Epithelial cell of proximal tubule (primary cell): ENCODE data around the gene TTYH1. TPM values are rescaled to one million over a fixed set of nuclear protein-coding genes. Genes with fewer than 3 reads are reported as not detected.

Experiments used
- DNase-seq: peaks from one replicate; pipeline ENCODE4 v3.0.0-alpha.2; 2011; ENCODE audit warnings: low read depth
- H3K4me3 ChIP-seq: 2 replicates; pipeline ENCODE4 v1.5.1; 2011; ENCODE audit warnings: low read depth, mild to moderate bottlenecking, low read length
- CTCF ChIP-seq: conservative IDR thresholded peaks from 2 replicates; pipeline ENCODE4 v1.5.1; 2012; ENCODE audit warnings: low read depth, mild to moderate bottlenecking, low read length
- total RNA-seq: library from RNA; depleted of rRNA; stranded (reverse); fragments of >200 nt; gene quantifications from 2 replicates; pipeline ENCODE4 v1.2.3, GENCODE V29; 2015

Gene TTYH1
- total RNA-seq, 1 donor from 2014 or later, result 3.6 TPM

GRCh38 chr19:54453921-54454780, 38.9 kb downstream of the TTYH1 start:
- no peak overlapping the region for H3K4me3 ChIP-seq
- no peak for DNase-seq
- TF ChIP-seq CTCF, result no peak

DNA sequence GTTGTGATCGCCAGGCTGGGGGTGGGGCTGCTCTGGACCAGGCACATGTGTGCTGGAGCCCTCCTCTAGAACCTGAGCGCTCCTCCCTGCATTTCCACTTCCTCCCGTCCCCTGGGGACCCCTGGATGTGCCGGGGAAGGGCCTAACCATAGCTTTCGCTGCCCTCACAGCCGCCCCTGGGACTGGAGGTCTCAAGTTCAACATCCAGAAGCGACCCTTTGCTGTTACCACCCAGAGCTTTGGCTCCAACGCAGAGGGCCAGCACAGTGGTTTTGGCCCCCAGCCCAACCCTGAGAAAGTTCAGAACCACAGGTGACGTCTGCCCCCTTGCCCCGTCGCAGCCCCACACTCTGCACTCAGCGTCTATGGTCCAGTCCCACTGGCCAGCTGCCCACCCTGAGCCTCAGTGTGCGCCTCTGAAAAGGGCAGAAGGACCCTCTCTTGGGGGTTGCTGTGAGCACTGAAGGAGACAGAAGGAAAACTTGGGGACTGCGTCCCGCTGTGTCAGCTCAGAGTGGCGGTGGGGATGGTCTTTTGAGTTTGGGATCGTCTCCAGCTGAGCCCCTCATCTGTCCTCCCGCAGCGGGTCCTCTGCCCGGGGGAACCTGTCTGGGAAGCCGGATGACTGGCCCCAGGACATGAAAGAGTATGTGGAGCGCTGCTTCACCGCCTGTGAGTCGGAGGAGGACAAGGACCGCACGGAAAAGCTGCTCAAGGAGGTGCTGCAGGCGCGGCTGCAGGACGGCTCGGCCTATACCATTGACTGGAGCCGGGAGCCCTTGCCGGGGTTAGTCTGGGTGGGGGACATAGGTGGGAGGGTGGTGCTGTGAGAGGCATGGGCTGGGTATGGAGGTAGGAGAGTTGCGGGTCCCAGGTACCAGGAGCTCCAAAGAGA, 39.8 kb downstream of the TTYH1 start:
- DNase-seq, result no peak
- no peak for TF ChIP-seq CTCF
- no peak overlapping the region for H3K4me3 ChIP-seq

GRCh38 chr19:54455786-54456422, 40.6 kb downstream of the TTYH1 start:
- H3K4me3 ChIP-seq, result no peak overlapping the region
- no peak for DNase-seq
- TF ChIP-seq CTCF, result no peak

DNA sequence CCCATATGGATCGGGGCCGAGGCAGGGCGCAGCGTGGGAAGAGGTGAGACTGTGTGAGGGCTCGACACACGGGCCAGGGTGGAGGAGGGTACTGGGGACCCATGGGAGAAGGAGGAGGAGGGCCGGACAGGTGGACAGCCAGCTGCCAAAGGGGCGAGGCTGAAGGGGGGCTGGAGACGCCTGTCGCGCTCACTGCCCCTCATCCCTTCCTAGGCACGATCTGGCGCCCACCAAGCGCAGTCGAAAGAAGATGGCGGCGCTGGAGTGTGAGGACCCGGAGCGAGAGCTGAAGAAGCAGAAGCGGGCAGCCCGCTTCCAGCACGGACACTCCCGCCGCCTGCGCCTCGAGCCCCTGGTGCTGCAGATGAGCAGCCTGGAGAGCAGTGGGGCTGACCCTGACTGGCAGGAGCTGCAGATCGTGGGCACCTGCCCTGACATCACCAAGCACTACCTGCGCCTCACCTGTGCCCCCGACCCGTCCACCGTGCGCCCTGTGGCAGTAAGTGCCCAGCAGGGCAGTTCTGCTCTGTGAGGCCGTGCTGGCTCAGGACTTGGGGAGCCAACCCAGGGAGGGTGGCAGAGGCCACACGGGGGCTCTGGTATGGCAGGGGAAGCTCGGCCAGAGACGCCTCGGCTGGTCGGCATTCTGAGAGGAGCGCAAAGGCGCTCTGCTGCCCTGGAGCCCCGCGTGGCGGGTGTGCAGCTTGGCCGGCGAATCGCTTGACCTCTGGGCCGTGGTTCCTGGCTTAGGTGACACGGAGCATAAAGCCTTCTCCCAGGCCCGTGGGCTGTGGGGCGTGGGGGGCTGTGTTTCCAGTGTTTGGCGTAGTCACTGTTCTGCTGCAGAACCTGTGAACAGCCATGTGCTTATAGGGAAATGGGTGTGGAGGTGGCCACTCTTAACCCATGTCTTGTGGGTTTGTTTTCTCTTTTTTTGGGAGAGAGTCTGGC, 41.4 kb downstream of the TTYH1 start:
- DNase-seq, result no peak
- H3K4me3 ChIP-seq, result no peak overlapping the region
- no peak for TF ChIP-seq CTCF

DNA sequence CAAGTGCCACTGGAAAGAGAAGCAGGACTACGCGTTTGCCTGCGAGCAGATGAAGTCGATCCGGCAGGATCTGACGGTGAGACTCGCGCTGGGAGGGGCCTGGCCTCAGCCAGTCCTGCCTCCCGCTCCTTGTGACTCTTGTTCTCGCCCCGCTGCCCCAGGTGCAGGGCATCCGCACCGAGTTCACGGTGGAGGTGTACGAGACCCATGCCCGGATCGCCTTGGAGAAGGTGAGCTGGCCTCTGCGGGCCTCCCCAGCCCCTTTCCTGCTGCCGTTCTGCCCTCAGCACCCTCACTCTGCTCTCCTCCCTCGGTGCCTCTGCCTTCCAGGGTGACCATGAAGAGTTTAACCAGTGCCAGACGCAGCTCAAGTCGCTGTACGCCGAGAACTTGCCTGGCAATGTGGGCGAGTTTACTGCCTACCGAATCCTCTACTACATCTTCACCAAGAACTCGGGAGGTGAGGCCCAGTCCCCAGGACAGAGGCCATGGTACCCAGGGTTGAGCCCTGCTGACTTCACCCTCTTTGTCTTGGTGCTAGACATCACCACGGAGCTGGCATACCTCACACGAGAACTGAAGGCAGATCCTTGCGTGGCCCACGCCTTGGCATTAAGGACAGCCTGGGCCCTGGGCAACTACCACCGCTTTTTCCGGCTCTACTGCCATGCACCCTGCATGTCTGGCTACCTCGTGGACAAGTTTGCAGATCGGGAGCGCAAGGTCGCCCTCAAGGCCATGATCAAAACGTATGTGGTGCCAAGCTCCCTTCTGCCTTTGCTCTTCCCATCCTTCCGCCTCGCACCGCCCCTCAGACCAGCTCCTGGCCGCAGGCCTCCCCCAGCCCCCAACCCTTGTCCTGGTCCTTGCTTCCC, 42.7 kb downstream of the TTYH1 start:
- TF ChIP-seq CTCF, result no peak
- DNase-seq, result no peak

More for the DNA sequence above, 42.7 kb downstream of the TTYH1 start:
- no peak overlapping the region for H3K4me3 ChIP-seq
